Measurements from ENCODE around the gene C1orf21.

GRCh38 chr1:184623404-184623803 is 236.6 kb downstream of the C1orf21 start:
- TF ChIP-seq USF2 (IDR thresholded peaks at IDR 0.05; ENCODE audit: borderline replicate concordance, low read depth, low read length) (no peak), CTCF (IDR thresholded peaks at IDR 0.05) (no peak), POLR2AphosphoS5 (IDR thresholded peaks at IDR 0.05; ENCODE audit: low read depth, low read length) (no peak), RAD21 (IDR thresholded peaks at IDR 0.05; ENCODE audit: low read length) (no peak), YY1 (IDR thresholded peaks at IDR 0.05; ENCODE audit: low read depth) (no peak)

Measured in SK-N-SH (cell line).